IPS-18a (cell line): Measurements from ENCODE around the gene PABPC1L2A.

Experiments
- H3K27ac ChIP-seq: one replicate; pipeline ENCODE4 v1.5.1; 2013; ENCODE audit warnings: low read length
- H3K27me3 ChIP-seq: one replicate; pipeline ENCODE4 v1.6.1; 2013; ENCODE audit warnings: mild to moderate bottlenecking, low read length; ENCODE audit not compliant: control insufficient read depth, insufficient read depth
- H3K36me3 ChIP-seq: one replicate; pipeline ENCODE4 v1.6.1; 2013; ENCODE audit warnings: low read depth, low read length; ENCODE audit not compliant: control insufficient read depth
- H3K4me1 ChIP-seq: one replicate; pipeline ENCODE4 v1.6.1; 2013; ENCODE audit warnings: low read depth, low read length; ENCODE audit not compliant: control insufficient read depth
- H3K4me3 ChIP-seq: one replicate; pipeline ENCODE4 v1.5.1; 2013; ENCODE audit warnings: low read length
- H3K9ac ChIP-seq: one replicate; pipeline ENCODE4 v1.6.1; 2013; ENCODE audit warnings: mild to moderate bottlenecking, low read length, moderate library complexity
- H3K9me3 ChIP-seq: one replicate; pipeline ENCODE4 v1.6.1; 2013; ENCODE audit warnings: low read depth, low read length; ENCODE audit not compliant: control insufficient read depth

The PABPC1L2A gene

DNA sequence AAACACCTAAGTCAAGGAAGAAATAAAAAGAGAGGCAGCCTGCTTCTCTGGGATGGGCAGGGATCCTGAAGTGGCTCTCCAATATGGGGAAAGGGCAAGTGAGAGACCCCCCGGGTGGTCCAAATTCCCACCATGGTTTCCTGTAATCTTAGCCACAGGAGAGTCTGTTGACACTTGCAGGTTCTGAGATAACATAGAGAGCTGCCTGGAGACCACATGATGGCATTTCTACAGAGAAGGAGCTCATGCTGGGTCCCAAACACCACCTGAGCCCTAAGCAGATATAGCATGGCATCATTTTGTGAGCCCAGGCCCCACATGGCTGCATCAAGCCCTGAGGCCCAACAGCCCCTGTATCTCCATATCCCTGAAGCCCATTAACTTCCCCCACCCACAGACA lies 50.4 kb downstream of the PABPC1L2A start:
- Histone ChIP-seq H3K36me3 (no peaks in the 10 kb centered on the region), H3K9me3 (peaks cover 24% of the 10 kb centered on the region), H3K4me3 (no peak overlapping the region), H3K4me1 (peaks cover 6% of the 10 kb centered on the region), H3K27ac (no peak overlapping the region), H3K27me3 (no peaks in the 10 kb centered on the region), H3K9ac (no peak overlapping the region)
